H9 (cell line): ENCODE measurements around the gene AIG1. TPM values are rescaled to one million over a fixed set of nuclear protein-coding genes. Genes with fewer than 3 reads are reported as not detected.
A peak's percentile ranks its signal among the peaks of the same experiment; 100 is the strongest.

Experiments used
- DNase-seq: peaks from one replicate; pipeline ENCODE4 v3.0.0-alpha.2; 2017
- H2AFZ ChIP-seq: one replicate; pipeline ENCODE4 v1.6.1; 2013; ENCODE audit warnings: mild to moderate bottlenecking, low read length, control low read depth, moderate library complexity
- H2AK5ac ChIP-seq: 2 replicates; pipeline ENCODE4 v1.6.1; 2013; ENCODE audit warnings: low read length, control low read depth, mixed read lengths; ENCODE audit not compliant: insufficient read length
- H2BK120ac ChIP-seq: one replicate; pipeline ENCODE4 v1.6.1; 2013; ENCODE audit warnings: low read depth, mild to moderate bottlenecking, low read length, control low read depth, inconsistent platforms; ENCODE audit not compliant: poor library complexity, severe bottlenecking
- H2BK12ac ChIP-seq: 2 replicates; pipeline ENCODE4 v1.6.1; 2013; ENCODE audit warnings: low read length, control low read depth, mixed read lengths, low read depth; ENCODE audit not compliant: insufficient read length
- H2BK15ac ChIP-seq: 2 replicates; pipeline ENCODE4 v1.6.1; 2013; ENCODE audit warnings: low read depth, low read length, control low read depth
- H2BK20ac ChIP-seq: one replicate; pipeline ENCODE4 v1.6.1; 2013; ENCODE audit warnings: low read depth, mild to moderate bottlenecking, low read length, control low read depth, inconsistent platforms; ENCODE audit not compliant: poor library complexity, severe bottlenecking
- H2BK5ac ChIP-seq: 2 replicates; pipeline ENCODE4 v1.6.1; 2013; ENCODE audit warnings: low read length, control low read depth, mixed read lengths; ENCODE audit not compliant: insufficient read length
- H3K14ac ChIP-seq: 2 replicates; pipeline ENCODE4 v1.6.1; 2013; ENCODE audit warnings: low read length, control low read depth; ENCODE audit not compliant: insufficient read depth
- H3K18ac ChIP-seq: 2 replicates; pipeline ENCODE4 v1.6.1; 2013; ENCODE audit warnings: low read depth, mild to moderate bottlenecking, mixed read lengths, low read length, control low read depth; ENCODE audit not compliant: insufficient read length
- H3K23ac ChIP-seq: 2 replicates; pipeline ENCODE4 v1.6.1; 2013; ENCODE audit warnings: low read length, control low read depth, mixed read lengths, low read depth; ENCODE audit not compliant: insufficient read length
- H3K23me2 ChIP-seq: 2 replicates; pipeline ENCODE4 v1.6.1; 2013; ENCODE audit warnings: low read depth, mild to moderate bottlenecking, mixed read lengths, low read length, control low read depth; ENCODE audit not compliant: insufficient read length, poor library complexity, severe bottlenecking
- H3K27ac ChIP-seq: 2 replicates; pipeline ENCODE4 v1.5.1; 2013; ENCODE audit warnings: low read length, control low read depth, mixed read lengths, low read depth; ENCODE audit not compliant: insufficient read length
- H3K27me3 ChIP-seq: 2 replicates; pipeline ENCODE4 v1.6.1; 2013; ENCODE audit warnings: low read length, control low read depth, inconsistent platforms; ENCODE audit not compliant: insufficient read depth
- H3K4ac ChIP-seq: 2 replicates; pipeline ENCODE4 v1.6.1; 2013; ENCODE audit warnings: low read depth, mild to moderate bottlenecking, control low read depth, inconsistent platforms, low read length, moderate library complexity
- H3K4me1 ChIP-seq: 2 replicates; pipeline ENCODE4 v1.6.1; 2013; ENCODE audit warnings: low read length, control low read depth, inconsistent platforms; ENCODE audit not compliant: insufficient read depth
- H3K4me2 ChIP-seq: 2 replicates; pipeline ENCODE4 v1.6.1; 2013; ENCODE audit warnings: low read length, control low read depth, mixed read lengths; ENCODE audit not compliant: insufficient read length, insufficient read depth
- H3K56ac ChIP-seq: 2 replicates; pipeline ENCODE4 v1.6.1; 2013; ENCODE audit warnings: low read depth, mild to moderate bottlenecking, mixed read lengths, low read length, control low read depth; ENCODE audit not compliant: insufficient read length
- H3K79me1 ChIP-seq: 2 replicates; pipeline ENCODE4 v1.6.1; 2013; ENCODE audit warnings: low read depth, mild to moderate bottlenecking, moderate library complexity, low read length, control low read depth, inconsistent platforms; ENCODE audit not compliant: insufficient read depth, poor library complexity, severe bottlenecking
- H3K79me2 ChIP-seq: 2 replicates; pipeline ENCODE4 v1.6.1; 2013; ENCODE audit warnings: low read length, control low read depth, inconsistent platforms; ENCODE audit not compliant: insufficient read depth
- H3K9ac ChIP-seq: 2 replicates; pipeline ENCODE4 v1.6.1; 2013; ENCODE audit warnings: low read length, control low read depth, mixed read lengths; ENCODE audit not compliant: insufficient read length; ENCODE audit errors: extremely low read depth
- H3K9me3 ChIP-seq: one replicate; pipeline ENCODE4 v1.6.1; 2013; ENCODE audit warnings: low read depth, low read length, inconsistent platforms; ENCODE audit not compliant: control insufficient read depth
- H3T11ph ChIP-seq: one replicate; pipeline ENCODE4 v1.6.1; 2013; ENCODE audit warnings: mild to moderate bottlenecking, low read length, control low read depth, inconsistent platforms
- H4K20me1 ChIP-seq: one replicate; pipeline ENCODE4 v1.6.1; 2013; ENCODE audit not compliant: control insufficient read depth, insufficient read length, insufficient read depth
- H4K5ac ChIP-seq: 2 replicates; pipeline ENCODE4 v1.6.1; 2013; ENCODE audit warnings: low read depth, mild to moderate bottlenecking, mixed read lengths, low read length, control low read depth; ENCODE audit not compliant: insufficient read length
- H4K8ac ChIP-seq: replicated peaks from 2 replicates; pipeline ENCODE4 v1.6.1; 2013; ENCODE audit warnings: low read length, control low read depth, mixed read lengths, low read depth; ENCODE audit not compliant: insufficient read length
- H4K91ac ChIP-seq: 2 replicates; pipeline ENCODE4 v1.6.1; 2013; ENCODE audit warnings: low read depth, mild to moderate bottlenecking, moderate library complexity, mixed read lengths, low read length, control low read depth; ENCODE audit not compliant: insufficient read length
- H3K27ac Mint-ChIP-seq, 3 experiments: 2 replicates in 2 of 3; 3 replicates in 1 of 3; pipeline ENCODE4 v1.8.0; 2020 to 2021; ENCODE audit warnings: mixed read lengths in 3 of 3, mild to moderate bottlenecking in 1 of 3, moderate library complexity in 1 of 3
- H3K27me3 Mint-ChIP-seq: 2 replicates; pipeline ENCODE4 v1.8.0; 2021; ENCODE audit warnings: low read depth, mild to moderate bottlenecking, moderate library complexity, mixed read lengths
- H3K36me3 Mint-ChIP-seq, 3 experiments: 2 replicates in 2 of 3; 3 replicates in 1 of 3; pipeline ENCODE4 v1.8.0; 2020 to 2021; ENCODE audit warnings: low read depth in 3 of 3, mixed read lengths in 3 of 3; ENCODE audit not compliant: insufficient read depth in 1 of 3
- H3K4me1 Mint-ChIP-seq, 2 experiments: 2 replicates each; pipeline ENCODE4 v1.8.0; 2020; ENCODE audit warnings: mixed read lengths in 2 of 2
- H3K4me3 Mint-ChIP-seq, 2 experiments: 2 replicates in 1 of 2; 3 replicates in 1 of 2; pipeline ENCODE4 v1.8.0; 2020 to 2021; ENCODE audit warnings: mild to moderate bottlenecking in 2 of 2, mixed read lengths in 2 of 2, moderate library complexity in 1 of 2
- H3K9me3 Mint-ChIP-seq, 2 experiments: 2 replicates in 1 of 2; 3 replicates in 1 of 2; pipeline ENCODE4 v1.8.0; 2020; ENCODE audit warnings: mild to moderate bottlenecking in 2 of 2, mixed read lengths in 2 of 2, moderate library complexity in 1 of 2
- WGBS: extraction: QIAGEN DNeasy Blood & Tissue Kit; methylation state at CpG from one replicate; pipeline ENCODE4 v1.1.7; 2013; ENCODE audit warnings: missing lambda C conversion rate, low lambda C conversion rate, mixed read lengths; ENCODE audit not compliant: insufficient read length; ENCODE audit errors: extremely low coverage; 5-methylcytosine and 5-hydroxymethylcytosine counted together
- total RNA-seq: library from RNA; stranded (reverse); gene quantifications from 2 replicates; pipeline ENCODE4 v1.2.1, GENCODE V29; 2021
- TF ChIP-seq, protein P1 (sequence below): fragments of 200-600 bp; sonication (generic); conservative IDR thresholded peaks from 3 replicates; pipeline ENCODE4 v1.8.0; 2021; ENCODE audit warnings: antibody characterized with exemption, mild to moderate bottlenecking

Gene AIG1
- total RNA-seq, 1 experiment from 2014 or later = 44.6 TPM

GRCh38 chr6:143333081-143333480, 272.4 kb downstream of the AIG1 start:
- no peaks in the 10 kb centered on the region for H3K79me2 ChIP-seq
- no peak overlapping the region for H2AFZ ChIP-seq
- no peak overlapping the region for H3K4me2 ChIP-seq
- H3K27ac ChIP-seq = no peak overlapping the region
- H2BK12ac ChIP-seq = no peak overlapping the region
- H3K4me1 Mint-ChIP-seq = peaks cover 13 to 15% of the 10 kb centered on the region in 2 experiments
- no peak overlapping the region for H2AK5ac ChIP-seq
- DNase-seq = no peak
- no peaks in the 10 kb centered on the region for H4K20me1 ChIP-seq
- WGBS = no CpG with 5 or more reads among the region's 2 CpGs
- no peak overlapping the region for H3K4me3 Mint-ChIP-seq
- no peak overlapping the region for H4K8ac ChIP-seq
- no peak overlapping the region for H3T11ph ChIP-seq
- H3K56ac ChIP-seq = no peak overlapping the region
- no peaks in the 10 kb centered on the region for H3K27me3 Mint-ChIP-seq
- no peak overlapping the region for H4K91ac ChIP-seq
- H3K14ac ChIP-seq = no peak overlapping the region
- no peak overlapping the region for H3K9ac ChIP-seq
- H3K23ac ChIP-seq = no peak overlapping the region
- H4K5ac ChIP-seq = no peak overlapping the region
- no peak overlapping the region for H2BK120ac ChIP-seq
- H2BK5ac ChIP-seq = no peak overlapping the region
- no peaks in the 10 kb centered on the region for H3K27me3 ChIP-seq
- no peak overlapping the region for H3K18ac ChIP-seq
- peaks cover 0 to 6% (median 0%) of the 10 kb centered on the region in 3 experiments; a peak in 1 of 7 replicates for H3K36me3 Mint-ChIP-seq
- H3K4me1 ChIP-seq = no peaks in the 10 kb centered on the region
- no peak overlapping the region for H2BK20ac ChIP-seq
- H2BK15ac ChIP-seq = no peak overlapping the region
- H3K27ac Mint-ChIP-seq = peak overlapping the region in 1 of 3 experiments; percentile 35; a peak in 1 of 7 replicates
- no peaks in the 10 kb centered on the region for H3K79me1 ChIP-seq
- no peaks in the 10 kb centered on the region for H3K23me2 ChIP-seq
- H3K9me3 Mint-ChIP-seq = peaks cover 0 to 3% of the 10 kb centered on the region in 2 experiments; a peak in 2 of 5 replicates
- H3K9me3 ChIP-seq = no peaks in the 10 kb centered on the region
- H3K4ac ChIP-seq = no peak overlapping the region
- TF ChIP-seq, protein P1, sequence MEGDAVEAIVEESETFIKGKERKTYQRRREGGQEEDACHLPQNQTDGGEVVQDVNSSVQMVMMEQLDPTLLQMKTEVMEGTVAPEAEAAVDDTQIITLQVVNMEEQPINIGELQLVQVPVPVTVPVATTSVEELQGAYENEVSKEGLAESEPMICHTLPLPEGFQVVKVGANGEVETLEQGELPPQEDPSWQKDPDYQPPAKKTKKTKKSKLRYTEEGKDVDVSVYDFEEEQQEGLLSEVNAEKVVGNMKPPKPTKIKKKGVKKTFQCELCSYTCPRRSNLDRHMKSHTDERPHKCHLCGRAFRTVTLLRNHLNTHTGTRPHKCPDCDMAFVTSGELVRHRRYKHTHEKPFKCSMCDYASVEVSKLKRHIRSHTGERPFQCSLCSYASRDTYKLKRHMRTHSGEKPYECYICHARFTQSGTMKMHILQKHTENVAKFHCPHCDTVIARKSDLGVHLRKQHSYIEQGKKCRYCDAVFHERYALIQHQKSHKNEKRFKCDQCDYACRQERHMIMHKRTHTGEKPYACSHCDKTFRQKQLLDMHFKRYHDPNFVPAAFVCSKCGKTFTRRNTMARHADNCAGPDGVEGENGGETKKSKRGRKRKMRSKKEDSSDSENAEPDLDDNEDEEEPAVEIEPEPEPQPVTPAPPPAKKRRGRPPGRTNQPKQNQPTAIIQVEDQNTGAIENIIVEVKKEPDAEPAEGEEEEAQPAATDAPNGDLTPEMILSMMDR = no peak
